COLO668 (cell line): Measurements from ENCODE around the gene FEZ2.

Source experiments
- DNase-seq: peaks from one replicate; lab custom pipeline; 2025; ENCODE audit not compliant: unreplicated experiment; lab: John Stamatoyannopoulos, UW

Gene FEZ2

DNA sequence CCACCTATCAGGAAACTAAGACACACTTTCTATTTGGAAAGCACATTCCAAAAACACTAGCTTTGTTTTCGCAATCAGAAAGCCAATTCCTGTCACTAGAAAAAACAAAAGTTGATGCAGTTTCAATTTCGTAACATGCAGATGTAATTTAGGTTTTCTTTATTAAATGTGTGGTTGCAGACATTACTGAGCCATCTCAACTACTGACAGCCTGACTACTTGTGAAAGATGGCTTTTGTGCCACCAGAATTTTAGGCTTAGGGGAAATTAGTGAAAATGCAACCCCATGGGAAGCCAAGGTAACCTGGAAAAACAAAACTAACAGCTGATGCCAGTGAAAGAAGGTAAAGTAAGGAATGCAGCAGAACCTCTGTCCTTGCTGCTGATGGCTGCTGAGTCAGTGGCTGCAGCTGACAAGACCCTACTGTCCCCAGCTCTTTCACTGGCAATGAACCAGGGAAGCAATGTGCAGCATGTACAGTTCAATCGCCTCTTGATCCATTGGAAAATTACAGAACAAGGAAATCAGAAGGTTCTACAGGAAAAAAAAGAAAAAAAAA, 34.9 kb downstream of the FEZ2 start:
- DNase-seq = no peak

DNA sequence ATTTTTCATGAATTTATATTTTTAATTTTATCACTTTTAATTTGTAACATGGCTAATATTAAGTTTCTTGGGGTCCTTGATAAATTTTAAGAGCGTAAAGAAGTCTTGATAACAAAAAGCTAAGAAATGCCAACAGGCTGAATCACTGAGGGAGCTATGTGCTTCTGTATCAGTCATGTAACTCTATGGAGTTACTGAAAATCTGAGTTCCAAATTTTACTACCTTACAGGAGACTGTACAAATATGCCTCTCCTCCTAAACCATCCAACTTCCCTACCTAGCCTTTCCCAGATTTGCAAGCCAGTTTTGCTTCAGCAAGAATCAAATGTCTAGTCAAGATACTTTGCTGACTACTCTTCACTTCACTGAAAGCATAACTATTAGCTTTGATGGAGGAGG, 35.7 kb downstream of the FEZ2 start:
- no peak for DNase-seq

DNA sequence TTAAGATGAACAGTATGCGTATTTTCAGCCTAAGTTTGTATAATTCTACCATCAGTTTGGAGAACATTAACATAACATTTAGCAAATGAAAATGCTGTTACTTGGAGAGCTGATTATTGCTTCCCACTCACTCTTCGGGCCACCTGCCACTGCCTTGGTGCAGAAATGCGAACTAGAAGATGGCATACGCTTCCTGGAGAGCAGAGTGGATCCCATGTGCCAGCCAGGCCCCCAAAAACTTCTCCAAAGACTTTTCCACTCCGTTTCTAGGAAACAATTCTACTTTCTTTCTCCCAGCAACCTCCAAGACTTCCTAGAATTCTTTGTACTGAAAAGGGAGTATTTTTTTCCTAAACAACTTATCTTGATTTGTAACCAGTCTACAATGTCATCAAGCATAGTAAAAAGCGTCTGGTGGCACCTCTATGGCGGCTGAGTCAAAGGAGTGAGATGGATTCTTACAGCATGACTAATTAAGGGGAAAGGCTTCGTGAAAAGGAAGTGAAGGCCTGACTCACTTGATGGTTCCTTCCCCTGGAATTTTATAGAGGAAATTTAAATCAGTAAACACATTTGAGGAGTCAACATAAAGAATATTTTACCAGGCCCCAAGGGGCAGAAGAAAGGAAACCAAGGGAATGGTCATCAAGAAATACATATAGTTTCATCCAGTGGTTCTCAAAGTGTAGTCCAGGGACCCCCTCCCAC, 36.6 kb downstream of the FEZ2 start:
- DNase-seq = no peak

DNA sequence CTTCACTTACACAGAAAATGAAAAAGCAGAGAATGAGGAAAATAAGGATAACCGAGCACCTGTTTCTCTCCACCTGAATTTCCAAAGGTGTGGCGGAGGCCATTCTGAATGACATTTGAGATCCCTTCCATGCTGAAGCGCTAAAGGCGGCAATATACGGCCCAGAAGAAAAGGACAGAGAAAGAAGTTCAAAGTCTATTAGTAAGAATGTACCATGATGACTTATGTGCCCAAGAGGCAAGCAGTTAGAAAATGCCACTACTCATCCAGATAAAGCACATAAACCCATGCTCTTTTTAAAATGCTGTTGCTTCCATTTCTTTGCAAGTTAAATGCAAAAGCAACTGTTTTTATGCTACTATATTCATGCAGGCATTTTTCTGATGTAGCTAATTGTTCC, 37.2 kb downstream of the FEZ2 start:
- DNase-seq = no peak

DNA sequence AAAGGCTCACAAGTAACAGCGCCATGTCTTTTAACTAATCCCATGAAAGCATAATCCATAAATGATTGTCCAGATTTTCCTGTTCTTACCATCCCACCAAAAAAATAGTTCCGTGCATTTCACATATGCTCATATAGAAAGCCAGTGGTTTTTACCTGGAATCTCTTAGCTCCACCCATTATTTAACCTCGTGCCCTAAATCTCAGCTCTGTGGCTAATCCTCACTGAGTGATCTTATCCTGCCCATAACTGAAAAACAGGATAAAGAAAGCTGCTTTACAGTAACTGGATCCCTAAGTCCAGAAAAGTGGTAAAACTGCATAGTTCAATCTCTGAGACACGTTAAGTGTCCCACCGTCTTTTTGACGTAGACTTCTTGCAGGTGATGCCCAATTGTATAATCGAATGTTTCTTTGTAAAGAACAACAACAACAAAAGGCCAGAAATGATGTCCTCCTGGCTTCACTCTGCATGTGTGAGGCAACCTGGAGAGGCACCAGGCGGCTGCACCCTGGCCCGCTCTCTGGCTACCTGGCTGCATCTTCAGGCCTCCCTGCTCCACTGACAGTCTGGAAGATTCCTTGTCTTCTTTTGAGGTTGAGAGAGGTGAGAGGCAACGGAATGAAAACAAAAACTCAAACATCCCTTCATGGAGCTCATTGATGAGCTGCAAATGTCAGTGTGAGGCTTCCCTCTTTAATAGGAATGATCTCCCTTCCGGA, 38.6 kb downstream of the FEZ2 start:
- no peak for DNase-seq

DNA sequence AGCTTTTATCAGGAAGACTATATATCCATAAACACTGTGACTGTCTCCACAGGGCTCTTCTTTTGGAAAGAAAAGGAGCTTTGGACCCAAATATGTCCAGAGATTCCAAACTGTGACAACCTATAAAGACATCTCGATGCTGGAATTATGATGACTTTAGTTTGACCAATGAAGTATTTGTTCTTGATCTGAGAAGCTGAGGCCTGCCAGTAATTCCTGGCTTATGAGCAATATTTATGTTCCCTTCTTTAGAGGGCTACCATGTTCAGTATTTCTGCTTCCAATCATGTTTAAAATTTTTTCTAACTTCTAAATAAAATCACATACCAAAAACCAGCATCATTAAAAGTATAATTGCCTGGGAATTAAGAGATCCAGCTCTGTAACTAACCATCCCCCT, 41.1 kb downstream of the FEZ2 start:
- DNase-seq = no peak

DNA sequence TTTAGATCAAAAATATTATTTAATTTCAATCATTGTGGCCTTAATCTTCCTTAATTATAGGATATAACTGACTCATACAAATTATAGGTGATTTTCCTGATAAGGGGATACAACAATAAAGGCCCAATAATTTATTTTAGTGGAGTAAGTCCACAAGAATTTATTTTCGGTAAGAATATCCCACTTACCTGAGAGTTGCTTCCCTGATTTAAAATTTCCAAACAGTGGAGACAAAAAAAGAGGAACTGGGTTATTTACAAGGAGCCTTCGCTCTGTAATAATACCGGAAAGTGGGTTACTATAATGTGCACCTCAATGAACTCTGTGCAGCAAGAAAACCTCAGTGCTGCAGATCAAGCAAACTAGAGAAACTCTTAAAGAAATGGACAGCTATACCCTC, 42.2 kb downstream of the FEZ2 start:
- no peak for DNase-seq

DNA sequence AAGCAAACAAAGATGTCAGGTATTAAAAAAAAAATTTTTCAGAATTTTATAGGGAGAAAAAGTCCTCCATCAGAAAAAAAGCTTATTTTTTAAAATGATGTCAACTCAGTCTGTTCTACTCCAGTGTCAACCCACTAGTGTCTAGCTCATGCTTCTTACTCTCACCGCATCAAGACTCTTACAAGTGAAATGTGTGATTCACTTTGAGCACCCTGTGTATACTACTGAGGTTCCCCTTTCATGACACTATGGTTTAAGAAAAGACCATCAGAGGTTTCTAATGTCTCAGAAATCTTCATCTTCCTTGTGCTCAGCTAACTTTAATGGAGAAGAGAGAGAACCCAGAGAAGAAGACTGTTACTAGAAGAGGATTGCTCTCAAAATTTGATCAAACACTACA, 43.4 kb downstream of the FEZ2 start:
- DNase-seq = no peak

DNA sequence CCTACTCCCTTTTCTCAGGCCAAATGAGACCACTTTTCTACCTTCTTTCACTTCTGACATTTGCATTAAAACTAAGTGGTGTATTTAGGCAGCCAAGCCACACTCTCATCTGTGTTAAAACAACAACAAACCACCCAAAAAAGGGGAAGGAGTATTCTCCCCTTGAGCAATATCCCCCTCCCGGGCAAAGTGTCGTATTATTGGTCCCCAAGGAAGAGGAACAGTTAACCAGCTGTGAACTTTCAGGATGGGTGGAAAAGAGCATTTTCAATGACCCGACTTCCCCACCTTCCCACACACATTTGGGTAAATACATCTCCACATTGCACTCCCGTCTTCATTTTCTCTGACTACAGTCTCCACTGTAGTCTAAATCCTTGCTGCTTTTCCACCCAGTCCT, 44.3 kb downstream of the FEZ2 start:
- no peak for DNase-seq

DNA sequence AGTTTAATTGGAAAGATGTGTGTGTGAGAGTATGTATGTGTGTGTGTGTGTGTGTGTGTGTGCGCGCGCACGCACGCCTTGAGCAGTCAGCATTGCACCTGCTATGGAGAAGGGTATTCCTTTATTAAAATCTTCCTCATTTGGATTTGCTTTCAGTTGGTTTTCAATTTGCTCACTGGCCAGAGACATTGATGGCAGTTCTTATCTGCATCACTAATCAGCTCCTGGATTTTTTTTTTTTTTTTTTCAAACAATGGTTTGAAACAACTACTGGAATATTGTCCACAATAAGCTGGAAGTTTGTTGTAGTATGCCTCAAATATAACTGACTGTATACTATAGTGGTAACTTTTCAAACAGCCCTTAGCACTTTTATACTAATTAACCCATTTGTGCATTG, 48.0 kb downstream of the FEZ2 start:
- no peak for DNase-seq

DNA sequence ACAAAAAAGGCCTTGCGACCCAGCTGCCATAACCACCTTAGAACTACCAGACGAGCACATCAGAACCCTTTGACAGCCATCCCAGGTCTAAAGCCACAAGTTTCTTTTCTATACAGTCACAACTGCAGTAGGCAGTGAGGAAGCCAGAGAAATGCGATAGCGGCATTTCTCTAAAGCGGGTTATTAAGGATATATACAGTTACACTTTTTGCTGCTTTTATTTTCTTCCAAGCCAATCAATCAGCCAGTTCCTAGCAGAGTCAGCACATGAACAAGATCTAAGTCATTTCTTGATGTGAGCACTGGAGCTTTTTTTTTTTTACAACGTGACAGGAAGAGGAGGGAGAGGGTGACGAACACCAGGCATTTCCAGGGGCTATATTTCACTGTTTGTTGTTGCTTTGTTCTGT, 48.8 kb downstream of the FEZ2 start:
- DNase-seq = no peak

DNA sequence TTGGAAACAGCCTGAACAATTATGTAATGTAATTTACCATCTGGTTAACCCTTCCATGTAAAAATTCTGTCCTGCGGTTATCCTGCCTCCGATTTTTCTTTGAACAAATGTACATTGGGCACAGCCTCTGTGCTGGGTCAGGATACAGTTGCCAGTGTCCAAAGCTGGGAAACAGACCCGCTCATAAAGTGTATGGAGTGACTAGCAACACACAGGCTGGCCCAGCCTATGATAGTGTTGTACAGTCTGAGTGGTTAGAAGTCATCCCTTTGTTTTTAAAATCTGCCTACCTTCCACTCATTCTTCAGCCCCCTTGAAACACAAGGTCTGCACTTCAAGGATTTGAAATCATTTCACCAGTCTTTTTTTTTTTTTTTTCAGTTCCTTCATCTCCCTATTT, 50.1 kb downstream of the FEZ2 start:
- no peak for DNase-seq

DNA sequence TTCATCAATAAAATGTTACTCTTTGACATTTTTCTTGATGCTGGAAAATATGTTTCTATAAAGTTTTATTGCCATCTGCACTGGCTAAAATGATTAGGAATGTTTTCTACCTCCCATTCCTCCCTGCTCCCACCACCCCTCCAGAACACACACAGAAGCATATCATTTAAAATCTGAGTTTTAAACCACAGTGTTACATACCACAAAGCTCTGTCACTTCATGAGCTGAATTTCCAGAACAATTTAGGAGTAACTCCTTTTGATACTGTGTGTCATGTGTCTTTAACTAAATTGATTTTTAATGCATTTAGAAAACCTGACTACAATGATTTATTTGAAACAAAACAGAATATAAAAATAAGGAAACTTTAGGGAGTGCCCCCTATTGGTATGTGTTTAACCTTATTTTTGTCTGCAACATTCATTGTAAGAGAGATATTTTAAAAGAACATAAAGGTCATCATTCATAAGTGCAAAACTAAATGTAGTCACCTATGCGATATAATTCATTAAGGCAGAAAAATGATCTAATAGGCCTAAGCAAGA, 52.0 kb downstream of the FEZ2 start:
- no peak for DNase-seq

DNA sequence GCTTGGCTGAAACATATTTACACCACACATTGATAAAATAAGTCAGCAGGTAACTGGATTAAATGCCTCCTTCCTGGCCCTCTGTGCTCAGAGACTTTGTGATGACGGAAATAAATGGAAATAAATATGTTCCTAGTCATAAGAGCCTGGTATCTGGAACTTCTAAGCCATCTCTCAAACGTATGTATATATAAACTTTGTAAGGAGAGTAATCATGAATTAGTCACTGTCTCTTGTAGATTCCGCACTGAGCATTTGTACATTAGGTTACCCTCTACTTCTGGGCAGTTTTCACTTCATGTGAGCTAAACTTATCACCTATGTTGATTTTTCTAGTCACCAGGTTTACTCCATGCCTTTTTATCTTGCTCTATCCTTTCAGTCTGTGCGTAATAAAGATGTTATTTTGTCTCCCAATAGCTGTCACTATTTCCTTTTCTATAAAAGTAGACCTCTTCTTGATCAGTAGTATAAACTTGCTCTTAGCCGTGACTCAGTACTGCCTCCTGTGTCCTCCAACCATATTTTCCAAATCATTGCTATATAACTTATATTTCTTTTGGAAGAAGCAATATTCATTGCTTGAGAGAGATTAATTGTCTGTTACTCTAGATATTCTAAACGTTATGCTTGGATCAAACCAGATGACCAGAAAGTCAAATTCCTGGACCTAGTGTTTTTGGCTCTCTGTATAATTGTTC, 53.2 kb downstream of the FEZ2 start:
- no peak for DNase-seq

DNA sequence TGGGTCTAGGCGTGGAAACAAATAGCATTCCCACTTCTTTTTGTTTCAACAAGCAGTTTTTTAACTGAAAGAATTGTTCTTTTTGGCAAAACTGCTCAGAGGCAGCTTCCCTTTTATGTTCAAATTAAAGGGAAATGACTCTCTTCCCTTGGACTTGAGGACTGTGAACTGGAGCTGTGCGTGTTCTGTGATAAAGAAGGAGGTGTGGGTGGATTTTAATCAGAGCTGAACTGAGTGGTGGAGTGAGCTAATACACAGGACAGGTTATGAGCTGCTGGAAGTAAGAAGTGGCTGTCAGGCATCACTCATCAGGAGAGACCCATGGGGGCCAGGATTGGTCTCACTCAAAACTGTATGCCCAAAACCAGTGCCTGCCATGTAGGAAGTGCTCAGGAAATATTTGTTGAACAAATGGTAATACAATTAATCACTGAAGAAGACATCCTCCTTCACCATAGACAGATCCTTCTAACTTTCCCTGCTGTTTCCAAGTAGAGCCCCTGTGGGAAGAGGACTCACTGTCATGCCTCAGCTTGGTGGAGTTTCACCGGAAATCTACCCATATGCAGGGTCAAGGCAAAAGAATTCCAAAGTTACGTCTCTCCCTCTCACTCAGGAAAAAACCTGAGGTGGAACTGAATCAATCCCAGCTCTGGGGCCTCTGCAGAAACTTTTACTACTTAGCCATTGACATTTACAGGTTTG, 55.9 kb downstream of the FEZ2 start:
- DNase-seq = no peak

DNA sequence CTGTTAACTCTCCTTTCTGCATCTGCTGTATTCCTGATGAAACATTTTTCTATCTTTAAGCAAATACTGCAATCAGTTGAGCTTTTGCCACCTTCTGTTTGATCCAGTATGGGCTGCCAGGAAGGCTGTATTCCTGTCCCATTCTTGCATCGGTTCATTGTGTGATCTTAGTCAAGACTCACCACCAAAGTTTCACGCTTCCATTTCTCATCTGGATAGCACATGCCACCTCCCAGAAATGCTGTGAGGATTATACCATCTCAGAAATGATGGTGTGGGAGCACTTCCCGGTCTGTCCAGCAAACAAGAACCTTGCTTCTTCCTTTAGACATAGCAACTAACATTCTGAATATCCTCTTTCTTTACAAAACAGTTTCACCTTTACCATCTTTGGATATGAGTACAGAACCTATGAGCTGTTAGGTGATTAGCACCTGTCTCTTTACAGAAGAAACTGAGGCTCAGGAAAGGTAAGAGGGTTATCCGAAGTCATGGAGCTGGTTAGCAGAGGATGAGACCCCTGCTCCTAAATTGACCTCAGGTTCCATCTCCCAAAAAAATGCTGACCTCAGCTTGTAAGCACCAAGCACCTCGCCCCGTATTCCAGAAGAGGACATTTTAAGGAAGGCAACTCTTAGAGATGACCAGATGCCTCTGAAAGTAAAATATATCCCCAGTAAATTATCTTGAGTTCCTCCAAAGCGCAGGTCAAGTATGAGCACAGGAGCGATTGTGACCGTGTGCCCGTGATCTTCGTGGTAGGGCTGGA, 56.8 kb downstream of the FEZ2 start:
- DNase-seq = no peak

DNA sequence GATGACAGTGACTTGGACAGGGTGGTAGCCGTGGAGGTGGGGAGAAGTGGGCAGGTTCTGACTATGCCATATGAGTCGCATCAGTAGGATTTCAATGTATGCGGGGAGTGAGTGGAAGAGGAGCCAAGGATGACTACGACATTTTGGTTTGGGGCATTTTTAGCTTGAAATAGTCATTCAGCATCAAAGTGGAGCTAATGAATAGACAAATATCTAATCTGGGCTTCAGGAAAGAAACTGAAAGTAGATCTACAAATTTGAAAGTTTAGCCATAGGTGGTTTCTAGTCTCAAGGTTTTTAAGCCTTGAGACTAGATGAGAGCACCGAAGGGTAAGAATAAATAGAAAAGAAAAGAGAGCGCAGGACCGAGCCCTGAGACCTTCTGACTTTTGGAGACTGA, 58.3 kb downstream of the FEZ2 start:
- no peak for DNase-seq

DNA sequence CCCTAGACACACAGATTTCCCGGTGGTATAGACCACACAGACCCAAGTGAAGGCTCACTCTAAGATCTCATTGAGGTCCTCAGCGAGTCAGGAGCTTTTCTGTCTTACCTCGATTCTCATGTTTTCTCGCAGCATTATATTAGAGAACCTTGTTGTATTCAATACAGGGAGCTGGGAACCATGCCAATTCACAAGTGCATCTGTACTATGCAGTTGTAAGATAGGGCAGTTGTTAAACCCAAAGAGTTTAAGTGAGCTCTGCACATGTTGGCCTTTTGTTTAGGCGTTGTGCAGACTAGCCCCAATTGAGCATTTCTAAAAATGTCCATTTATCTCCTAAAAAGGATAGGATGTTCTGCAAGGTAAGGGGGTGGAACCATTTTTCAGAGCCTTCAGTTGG, 59.6 kb downstream of the FEZ2 start:
- DNase-seq = no peak

DNA sequence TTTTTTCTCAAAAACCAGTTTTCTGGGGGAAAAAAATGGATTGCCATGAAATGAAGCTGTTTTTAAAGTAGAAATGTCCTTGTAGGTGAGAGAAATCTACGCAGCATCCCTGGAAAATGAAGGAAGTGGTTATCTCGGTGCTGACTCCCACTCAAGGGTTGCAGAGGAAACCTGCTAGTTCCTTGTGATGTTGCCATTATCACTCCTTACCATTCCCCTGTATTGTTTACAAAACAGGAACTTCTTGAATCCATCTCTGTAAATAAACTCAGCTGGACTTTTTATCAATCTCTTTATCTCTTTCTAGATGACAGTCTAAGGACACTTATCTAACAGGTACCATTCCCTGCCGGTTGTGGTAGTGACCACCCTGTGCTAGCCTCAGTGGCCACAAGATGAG, 61.2 kb downstream of the FEZ2 start:
- no peak for DNase-seq

DNA sequence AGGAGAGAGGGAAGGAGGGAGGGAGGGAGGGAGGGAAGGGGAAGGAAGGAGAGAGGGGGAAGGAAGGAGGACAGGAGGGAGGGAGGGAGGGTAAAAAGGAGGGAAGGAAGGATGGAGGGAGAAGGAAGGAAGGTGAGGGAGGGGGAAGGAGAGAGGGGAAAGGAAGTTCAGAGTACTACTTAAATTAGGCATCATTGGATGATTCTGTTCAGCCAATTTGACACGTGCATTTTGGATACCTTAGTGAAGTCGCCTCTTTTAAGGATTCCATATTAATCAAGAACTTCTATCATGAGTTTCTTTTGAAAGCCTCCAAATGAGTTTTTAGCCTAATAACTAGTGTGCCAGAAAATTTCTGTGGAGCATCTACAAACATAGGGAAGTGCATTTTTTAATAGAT, 62.9 kb downstream of the FEZ2 start:
- no peak for DNase-seq
